H1 (cell line): ENCODE data around the gene LMNA. TPM values are rescaled to one million over a fixed set of nuclear protein-coding genes. Genes with fewer than 3 reads are reported as not detected.

Source experiments
- SIN3A ChIP-seq, 2 experiments: IDR thresholded peaks in 1 of 2; conservative IDR thresholded peaks in 1 of 2; 2 replicates each; pipeline ENCODE4 v1.6.1; 2011 to 2012; ENCODE audit warnings: low read length in 2 of 2, improper control_type of control experiment in 1 of 2, low read depth in 1 of 2, mild to moderate bottlenecking in 1 of 2
- TBP ChIP-seq: IDR thresholded peaks from 2 replicates; pipeline ENCODE4 v1.6.1; 2011; ENCODE audit warnings: low read depth, low read length, improper control_type of control experiment
- polyA plus RNA-seq, 7 experiments: library from polyadenylated mRNA; depleted of rRNA in 3 of 7; stranded (reverse) in 5 of 7; unstranded in 2 of 7; fragments of >200 nt in 5 of 7; fragments of 200-250 nt in 2 of 7; gene quantifications; 1 replicate in 5 of 7; 2 replicates in 1 of 7; 4 replicates in 1 of 7; pipeline versions ENCODE4 v1.2.1 to v1.2.3, GENCODE V29; 2011 to 2013; ENCODE audit warnings: missing spikeins in 2 of 7, mixed read lengths in 2 of 7
- total RNA-seq: library from RNA; stranded (reverse); fragmentation: NEBNext Ultra II Directional; extraction: Animal tissue kit (Norgen Biotek cat#: 25700); gene quantifications from 2 replicates; pipeline ENCODE4 v1.2.1, GENCODE V29; 2021

LMNA gene
- total and polyA plus RNA-seq, 2 of the 8 experiments (the other 6 are each of a cell fraction or from before 2014, with no cell fraction given), result 25.8 to 46.8 TPM

GRCh38 chr1:156114919-156115513 is 505 bp downstream of the LMNA start (continued):
- TF ChIP-seq SIN3A (conservative IDR thresholded peaks at IDR 0.05 in 1 of 2, IDR thresholded peaks at IDR 0.05 in 1 of 2; ENCODE audit: low read depth in 1 of 2, low read length in 2 of 2), result peak; percentile 59 to 89; a peak in 2 of 4 replicates
- TF ChIP-seq TBP, result peak; percentile 37; the same call in 1 of the 2 replicates
- TF ChIP-seq, all 59 proteins: peak for 8
